NCI-H1092 (cell line): ENCODE measurements around the gene PRKACA.
A peak's percentile ranks its signal among the peaks of the same experiment; 100 is the strongest.

Experiments
- DNase-seq: peaks from one replicate; lab custom pipeline; 2025; lab: John Stamatoyannopoulos, UW

PRKACA gene

GRCh38 chr19:14117668-14118164 lies at the start of gene PRKACA:
Gene PRKACA, minus strand, starts transcription at chr19:14117762. Its CDS starts 215 bp downstream, at chr19:14117547.
- DNase-seq: peak; percentile 98

- DNase-seq: no peak
These were observed 49.5 kb upstream of the PRKACA start for GRCh38 chr19:14166999-14167575.

GRCh38 chr19:14165990-14166830 lies 48.6 kb upstream of the PRKACA start:
- DNase-seq: no peak

GRCh38 chr19:14164724-14165493 lies 47.3 kb upstream of the PRKACA start:
- no peak for DNase-seq

- DNase-seq: no peak
These were observed 46.5 kb upstream of the PRKACA start for GRCh38 chr19:14164082-14164481.

- DNase-seq: no peak
These were observed 45.3 kb upstream of the PRKACA start for GRCh38 chr19:14162871-14163297.

- no peak for DNase-seq
These were observed 43.7 kb upstream of the PRKACA start for GRCh38 chr19:14161305-14161704.

- no peak for DNase-seq
These were observed 42.6 kb upstream of the PRKACA start for GRCh38 chr19:14160017-14160703.

GRCh38 chr19:14159059-14159458 lies 41.5 kb upstream of the PRKACA start:
- no peak for DNase-seq

- no peak for DNase-seq
These were observed 40.9 kb upstream of the PRKACA start for GRCh38 chr19:14158276-14159023.

GRCh38 chr19:14156971-14157717 lies 39.6 kb upstream of the PRKACA start:
- DNase-seq: no peak

GRCh38 chr19:14156122-14156521 lies 38.6 kb upstream of the PRKACA start:
- DNase-seq: no peak

GRCh38 chr19:14155371-14155770 lies 37.8 kb upstream of the PRKACA start:
- DNase-seq: no peak

GRCh38 chr19:14152713-14153112 lies 35.2 kb upstream of the PRKACA start:
- no peak for DNase-seq

- DNase-seq: no peak
These were observed 33.5 kb upstream of the PRKACA start for GRCh38 chr19:14150770-14151661.

GRCh38 chr19:14150041-14150769 lies 32.6 kb upstream of the PRKACA start:
- no peak for DNase-seq

- no peak for DNase-seq
These were observed 32.0 kb upstream of the PRKACA start for GRCh38 chr19:14149509-14149994.

GRCh38 chr19:14148751-14149410 lies 31.3 kb upstream of the PRKACA start:
- no peak for DNase-seq
